Kidney (tissue), 14 donors: Measurements from ENCODE around the gene XRCC3. TPM values are rescaled to one million over a fixed set of nuclear protein-coding genes. Genes with fewer than 3 reads are reported as not detected.

Experiments used
- DNase-seq, 5 donors: peaks; one replicate each; pipeline ENCODE4 v3.0.0-alpha.2; 2013 to 2020
- FAIRE-seq: peaks from 2 replicates; lab custom pipeline; 2012; peaks lifted over from hg19 to GRCh38; lab: Jason Lieb, UNC
- H3K27ac ChIP-seq, 2 donors: one replicate each; pipeline ENCODE4 v1.7.0; 2013; ENCODE audit warnings: low read depth in 2 of 2, low read length in 2 of 2, inconsistent platforms in 1 of 2
- H3K27me3 ChIP-seq: one replicate; pipeline ENCODE4 v1.7.1; 2013; ENCODE audit warnings: low read length, inconsistent platforms; ENCODE audit not compliant: control insufficient read depth, insufficient read depth
- H3K36me3 ChIP-seq, 3 donors: one replicate each; pipeline versions ENCODE4 v1.7.0 to v1.7.1; 2013; ENCODE audit warnings: low read length in 3 of 3, control low read depth in 1 of 3, inconsistent platforms in 1 of 3; ENCODE audit not compliant: insufficient read depth in 3 of 3, control insufficient read depth in 2 of 3
- H3K4me1 ChIP-seq, 3 donors: one replicate each; pipeline versions ENCODE4 v1.7.0 to v1.7.1; 2013; ENCODE audit warnings: low read length in 3 of 3, inconsistent platforms in 1 of 3, low read depth in 1 of 3; ENCODE audit not compliant: control insufficient read depth in 2 of 3, insufficient read depth in 2 of 3
- H3K4me3 ChIP-seq, 3 donors: one replicate each; pipeline versions ENCODE4 v1.7.0 to v1.8.1; 2013; ENCODE audit warnings: low read length in 3 of 3, control low read depth in 1 of 3, inconsistent platforms in 1 of 3
- H3K9ac ChIP-seq, 3 donors: one replicate each; pipeline versions ENCODE4 v1.7.0 to v1.7.1; 2013; ENCODE audit warnings: low read length in 3 of 3, control low read depth in 1 of 3, inconsistent platforms in 1 of 3
- H3K9me3 ChIP-seq, 3 donors: one replicate each; pipeline versions ENCODE4 v1.7.0 to v1.7.1; 2013; ENCODE audit warnings: low read length in 3 of 3, control low read depth in 1 of 3, inconsistent platforms in 1 of 3; ENCODE audit not compliant: control insufficient read depth in 2 of 3, insufficient read depth in 1 of 3
- CTCF ChIP-seq: IDR thresholded peaks from 3 replicates; pipeline ENCODE4 v1.5.1; 2012; ENCODE audit warnings: mild to moderate bottlenecking, moderate library complexity, borderline replicate concordance; ENCODE audit not compliant: insufficient read depth; ENCODE audit errors: extremely low read depth
- intact Hi-C: fragments of 100-400 bp; cut with DNase I; formaldehyde crosslinking; loops from one replicate; pipeline ENCODE4 v1.11.1; 2022
- polyA plus RNA-seq: library from polyadenylated mRNA; stranded (reverse); fragments of 350-450 nt; fragmentation: Illumina TruSeq; extraction: RNeasy Lipid Tissue Mini Kit (QIAGEN cat#74804); gene quantifications from one replicate; pipeline ENCODE4 v1.2.3, GENCODE V29; 2014; ENCODE audit warnings: low read depth, low replicate concordance; ENCODE audit not compliant: insufficient read depth
- total RNA-seq: library from RNA; stranded (reverse); fragmentation: NEBNext Ultra II Directional; extraction: Animal tissue kit (Norgen Biotek cat#: 25700); gene quantifications from one replicate; pipeline ENCODE4 v1.2.1, GENCODE V29; 2021
- donor health status: control.
- donor health status: control.
- donor health status: control.
- donor health status: control.
- donor health status: control.
- donor health status: DM: yes; HTN: yes; CAD: no.
- donor health status: Normal renal cell carcinoma (clear cell type).

Gene XRCC3
- total and polyA plus RNA-seq, 2 donors from 2014 or later: 2.8 to 6.3 TPM

DNA sequence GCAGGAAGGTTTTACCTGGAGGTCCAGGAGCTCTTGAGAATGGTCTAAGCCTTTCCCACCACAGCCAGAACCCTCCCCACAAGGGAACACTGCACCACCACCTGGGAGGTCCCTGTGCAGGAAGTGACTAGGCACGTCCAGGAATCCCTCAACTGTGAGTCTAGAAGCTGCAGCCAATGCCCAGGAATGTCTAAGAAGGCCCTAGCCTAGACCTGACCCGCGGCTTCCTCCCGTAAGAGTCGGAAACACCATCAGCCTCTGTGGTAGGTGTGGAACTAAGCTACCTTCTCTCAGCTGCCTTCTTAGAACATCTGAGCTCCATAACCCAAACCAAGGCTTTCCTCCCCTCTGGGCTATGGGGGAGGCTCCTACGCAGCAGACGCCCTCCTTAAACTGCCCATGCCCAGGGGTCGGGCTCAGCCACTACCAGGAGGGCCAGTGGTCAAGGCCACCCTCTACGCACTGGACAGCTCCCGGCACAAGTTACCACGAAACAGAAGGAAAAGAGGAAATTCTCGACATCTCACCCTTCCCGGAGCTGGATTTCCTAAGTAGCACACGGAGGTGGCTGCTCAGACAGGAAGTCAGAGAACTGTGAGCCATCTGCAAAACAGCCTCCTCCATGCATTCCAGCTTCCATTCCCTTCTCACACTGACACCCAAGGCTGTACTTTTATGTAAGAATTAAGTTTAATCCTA lies 25.9 kb upstream of the XRCC3 start:
- peak in 1 of 5 donors; percentile 35 for DNase-seq
- peaks cover 4 to 32% (median 21%) of the 10 kb centered on the region in 3 donors for H3K36me3 ChIP-seq
- no peaks in the 10 kb centered on the region for H3K9me3 ChIP-seq
- H3K4me3 ChIP-seq: no peak overlapping the region
- no peak for FAIRE-seq
- H3K4me1 ChIP-seq: peaks cover 0 to 11% (median 10%) of the 10 kb centered on the region in 3 donors
- TF ChIP-seq CTCF: no peak
- H3K9ac ChIP-seq: no peak overlapping the region
- no peak overlapping the region for H3K27ac ChIP-seq
- intact Hi-C loops: no loop called here
- no peaks in the 10 kb centered on the region for H3K27me3 ChIP-seq

GRCh38 chr14:103739793-103740501 lies 24.7 kb upstream of the XRCC3 start:
- DNase-seq (peak in 1 of 5 donors; percentile 64), FAIRE-seq (no peak)
- Histone ChIP-seq H3K9ac (no peak overlapping the region), H3K9me3 (no peaks in the 10 kb centered on the region), H3K36me3 (peaks cover 4 to 32% (median 21%) of the 10 kb centered on the region in 3 donors), H3K4me3 (no peak overlapping the region), H3K27ac (no peak overlapping the region), H3K27me3 (no peaks in the 10 kb centered on the region), H3K4me1 (peaks cover 0 to 22% (median 13%) of the 10 kb centered on the region in 3 donors)
- intact Hi-C loops: no loop called here
- TF ChIP-seq CTCF: no peak

GRCh38 chr14:103739466-103739792 lies 24.2 kb upstream of the XRCC3 start:
- FAIRE-seq (no peak), DNase-seq (no peak)
- Histone ChIP-seq H3K9me3 (no peaks in the 10 kb centered on the region), H3K27me3 (no peaks in the 10 kb centered on the region), H3K27ac (no peak overlapping the region), H3K9ac (no peak overlapping the region), H3K4me1 (peaks cover 0 to 24% (median 12%) of the 10 kb centered on the region in 3 donors), H3K36me3 (peaks cover 4 to 36% (median 19%) of the 10 kb centered on the region in 3 donors), H3K4me3 (no peak overlapping the region)
- intact Hi-C loops: no loop called here
- TF ChIP-seq CTCF: no peak
